Activated CD8-positive, alpha-beta T cell treated with anti-CD3 and anti-CD28 coated beads for 36 hours (primary cell): ENCODE results near the gene NUBP2. TPM values are rescaled to one million over a fixed set of nuclear protein-coding genes. Genes with fewer than 3 reads are reported as not detected.
A peak's percentile ranks its signal among the peaks of the same experiment; 100 is the strongest.

ENCODE experiments used
- ATAC-seq: fragments of 200-7000 bp; cut with Tn5 transposase; one replicate; pipeline ENCODE4 v1.10.0; 2021; ENCODE audit warnings: mild to moderate bottlenecking, moderate library complexity
- CTCF ChIA-PET: fragments of 350-600 bp; sonication (Branson Sonifier 250); formaldehyde crosslinking; loops from one replicate; lab custom pipeline; 2021; ENCODE audit warnings: antibody characterized with exemption; lab: Charles Lee
- POLR2A ChIA-PET: fragments of 350-600 bp; sonication (Branson Sonifier 250); formaldehyde crosslinking; loops from one replicate; lab custom pipeline; 2021; ENCODE audit warnings: antibody characterized with exemption; lab: Charles Lee
- DNase-seq: peaks from one replicate; pipeline ENCODE4 v3.0.0-alpha.2; 2020
- H3K27ac Mint-ChIP-seq: one replicate; pipeline ENCODE4 v1.8.0; 2021; ENCODE audit warnings: mild to moderate bottlenecking, mixed read lengths
- H3K27me3 Mint-ChIP-seq: one replicate; pipeline ENCODE4 v1.8.0; 2021; ENCODE audit warnings: mixed read lengths
- H3K36me3 Mint-ChIP-seq: one replicate; pipeline ENCODE4 v1.8.0; 2021; ENCODE audit warnings: low read depth, mixed read lengths
- H3K4me1 Mint-ChIP-seq: one replicate; pipeline ENCODE4 v1.8.0; 2021; ENCODE audit warnings: low read depth, mixed read lengths
- H3K4me3 Mint-ChIP-seq: one replicate; pipeline ENCODE4 v1.8.0; 2021; ENCODE audit warnings: mild to moderate bottlenecking, moderate library complexity, mixed read lengths
- H3K9me3 Mint-ChIP-seq: one replicate; pipeline ENCODE4 v1.8.0; 2021; ENCODE audit warnings: mixed read lengths
- CTCF ChIP-seq: fragments of 200-600 bp; IDR thresholded peaks from one replicate; pipeline ENCODE4 v1.8.0; 2022; ENCODE audit warnings: antibody characterized with exemption, mild to moderate bottlenecking
- intact Hi-C: fragments of 100-400 bp; cut with micrococcal nuclease; formaldehyde crosslinking; loops from one replicate; pipeline ENCODE4 v1.10.0; 2022
- microRNA-seq: library from miRNA; unstranded; fragments of <30 nt; microRNA quantifications from one replicate; pipeline ENCODE4 v1.2.0, GENCODE V29; 2022; ENCODE audit warnings: borderline microRNAs expressed, borderline replicate concordance
- total RNA-seq, 2 experiments: library from RNA; stranded (reverse); gene quantifications; one replicate each; pipeline ENCODE4 v1.2.3, GENCODE V29; 2021

Gene NUBP2
- total RNA-seq, 2 experiments from 2014 or later, result 43.5 to 45.0 TPM

GRCh38 chr16:1830213-1830612 lies 47.5 kb downstream of the NUBP2 start:
- H3K4me3 Mint-ChIP-seq, result no peak overlapping the region

DNA sequence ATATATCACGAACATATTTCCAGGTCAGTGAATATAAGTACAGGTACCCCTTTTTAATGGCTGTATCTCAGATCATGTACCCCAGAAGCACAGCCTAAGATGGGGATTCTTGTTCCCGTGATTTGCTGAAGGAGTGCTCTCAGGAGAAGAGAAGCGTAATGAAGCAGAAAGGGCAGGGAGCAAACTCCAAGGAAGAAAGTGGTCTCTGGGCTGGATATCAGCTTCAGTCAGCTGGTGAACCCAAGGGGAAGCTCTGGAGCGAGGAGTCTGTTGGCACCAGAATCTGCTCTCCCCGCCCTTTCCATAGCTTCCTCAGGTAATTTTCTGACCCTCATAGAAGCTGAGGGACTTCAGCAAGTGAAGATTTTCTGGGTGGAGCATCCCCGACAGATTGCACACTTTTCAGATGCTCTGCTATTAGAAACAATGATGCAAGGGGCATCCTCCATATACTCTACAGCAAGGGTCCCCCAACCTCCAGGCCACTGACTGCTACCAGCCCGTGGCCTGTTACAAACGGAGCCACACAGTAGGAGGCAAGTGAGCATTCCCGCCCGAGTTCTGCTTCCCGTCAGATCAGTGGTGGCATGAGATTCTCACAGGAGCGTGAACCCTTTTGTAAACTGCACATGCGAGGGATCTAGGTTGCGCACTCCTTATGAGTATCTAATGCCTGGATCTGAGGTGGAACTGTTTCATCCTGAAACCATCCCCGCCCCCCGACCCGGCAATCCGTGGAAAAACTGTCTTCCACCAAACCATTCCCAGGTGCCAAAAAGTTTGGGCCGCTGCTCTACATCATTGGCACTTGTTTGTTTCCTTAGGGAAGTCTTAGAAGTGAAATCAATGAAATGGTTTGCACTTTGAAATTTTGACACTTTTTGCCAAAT lies 48.7 kb downstream of the NUBP2 start:
- TF ChIP-seq CTCF, result no peak
- H3K4me3 Mint-ChIP-seq, result no peak overlapping the region
- peaks cover 4% of the 10 kb centered on the region for H3K36me3 Mint-ChIP-seq
- DNase-seq (no peak), ATAC-seq (no peak)
- CTCF ChIA-PET, result no interaction called here
- no peaks in the 10 kb centered on the region for H3K9me3 Mint-ChIP-seq
- no peaks in the 10 kb centered on the region for H3K27me3 Mint-ChIP-seq
- intact Hi-C loops, result no loop called here
- H3K27ac Mint-ChIP-seq, result no peak overlapping the region
- POLR2A ChIA-PET, result no interaction called here
- peaks cover 26% of the 10 kb centered on the region for H3K4me1 Mint-ChIP-seq

More at GRCh38 chr16:1830213-1830612, 47.5 kb downstream of the NUBP2 start:
- Mint-ChIP-seq H3K27me3 (no peaks in the 10 kb centered on the region), H3K36me3 (peaks cover 4% of the 10 kb centered on the region), H3K27ac (no peak overlapping the region), H3K9me3 (no peaks in the 10 kb centered on the region), H3K4me1 (peaks cover 32% of the 10 kb centered on the region)
- no peak for TF ChIP-seq CTCF
- ChIA-PET POLR2A (no interaction called here), CTCF (interaction anchor here (2.0 kb wide), 1 partner anchor 99 kb away, joined by 8 read pairs; no protein-coding TSS in a partner anchor)
- ATAC-seq (no peak), DNase-seq (no peak)
- intact Hi-C loops, result no loop called here

DNA sequence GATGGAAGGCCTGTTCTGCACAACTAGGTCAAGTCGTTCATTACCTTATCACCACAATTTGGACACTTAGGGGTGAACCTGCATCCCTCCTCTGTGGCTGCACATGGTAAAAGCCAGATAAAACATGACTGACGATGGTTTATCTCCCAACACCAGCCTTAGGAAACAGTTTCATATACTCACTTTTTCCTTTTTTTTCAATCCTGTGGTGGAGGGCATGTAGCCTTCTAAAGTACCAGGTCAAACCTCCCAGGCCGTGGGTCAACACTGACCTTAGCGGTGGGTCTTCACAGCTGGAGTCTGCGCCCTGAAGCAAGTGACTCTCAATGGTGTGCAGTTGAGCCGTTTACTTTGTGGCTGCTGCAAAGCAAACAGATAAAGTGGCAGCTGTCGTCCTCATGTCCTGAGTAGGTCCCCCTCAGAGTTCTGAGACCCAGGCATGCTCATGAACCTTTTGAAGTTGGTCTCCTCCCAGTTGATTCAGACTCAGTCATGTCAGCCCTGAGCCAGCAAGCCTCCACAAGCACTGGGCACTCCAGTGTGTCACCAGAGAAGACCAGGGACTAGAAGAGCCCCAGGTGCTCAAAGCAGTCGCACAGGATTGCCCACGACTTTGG lies 50.2 kb downstream of the NUBP2 start:
- peak; percentile 20 for ATAC-seq
- TF ChIP-seq CTCF, result no peak
- intact Hi-C loops, result no loop called here
- Mint-ChIP-seq H3K27me3 (no peaks in the 10 kb centered on the region), H3K27ac (no peak overlapping the region), H3K36me3 (peaks cover 2% of the 10 kb centered on the region), H3K9me3 (no peaks in the 10 kb centered on the region), H3K4me1 (peaks cover 22% of the 10 kb centered on the region), H3K4me3 (no peak overlapping the region)
- DNase-seq, result no peak
- CTCF ChIA-PET, result no interaction called here
- POLR2A ChIA-PET, result no interaction called here

DNA sequence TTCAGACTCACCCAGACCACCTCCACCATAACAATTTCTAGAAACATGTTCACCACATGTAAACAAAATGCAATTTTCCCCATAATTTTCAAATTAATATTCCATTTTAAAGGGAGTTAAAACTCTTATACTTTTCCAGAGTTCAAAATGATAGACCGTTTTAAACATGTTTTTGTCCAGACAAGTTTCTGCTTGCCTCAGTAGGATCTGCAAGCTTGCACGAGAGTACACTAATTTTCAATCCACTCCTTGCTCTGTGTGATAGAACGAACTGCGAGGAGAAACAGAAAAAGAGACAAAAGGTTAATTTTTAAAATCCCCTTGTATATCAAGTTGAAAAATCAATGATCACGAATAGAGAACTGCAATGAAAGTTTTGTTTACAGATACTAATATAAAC lies 51.3 kb downstream of the NUBP2 start:
- H3K27ac Mint-ChIP-seq, result no peak overlapping the region
- H3K36me3 Mint-ChIP-seq, result peaks cover 2% of the 10 kb centered on the region
- no peak for ATAC-seq
- peaks cover 12% of the 10 kb centered on the region for H3K4me1 Mint-ChIP-seq
- TF ChIP-seq CTCF, result no peak
- intact Hi-C loops, result no loop called here
- H3K27me3 Mint-ChIP-seq, result no peaks in the 10 kb centered on the region
- CTCF ChIA-PET, result interaction anchor here (0.9 kb wide), 1 partner anchor 9 kb away, joined by 3 read pairs; no protein-coding TSS in a partner anchor
- H3K9me3 Mint-ChIP-seq, result no peaks in the 10 kb centered on the region
- POLR2A ChIA-PET, result no interaction called here
- H3K4me3 Mint-ChIP-seq, result no peak overlapping the region
- no peak for DNase-seq

Small RNA genes lying within 50 kb of the gene (microRNA-seq; reads per million reads assigned to microRNA genes)
- gene MIR3177, result 2.7 reads per million

Other genes with a start within 250 kb of the NUBP2 start
- 10 to 100 TPM; 12.9 to 14.3 TPM for gene TMEM204, start 249.3 kb upstream of the NUBP2 start, total RNA-seq
- 10 to 100 TPM; 12.0 to 12.1 TPM for gene IFT140, start 170.9 kb upstream of the NUBP2 start, total RNA-seq
- 10 to 100 TPM; 15.1 to 15.7 TPM for gene CRAMP1, start 170.6 kb upstream of the NUBP2 start, total RNA-seq
- gene JPT2, start 104.7 kb upstream of the NUBP2 start, total RNA-seq, result 10 to 100 TPM; 61.5 to 62.2 TPM
- gene MAPK8IP3, start 76.8 kb upstream of the NUBP2 start, total RNA-seq, result 10 to 100 TPM; 58.4 to 65.1 TPM
- 10 to 100 TPM; 37.8 to 39.6 TPM for gene NME3, start 11.4 kb upstream of the NUBP2 start, total RNA-seq
- 10 to 100 TPM; 15.5 to 15.6 TPM for gene EME2, start 10.2 kb upstream of the NUBP2 start, total RNA-seq
- gene MRPS34, start 9.8 kb upstream of the NUBP2 start, total RNA-seq, result 100 to 1,000 TPM; 175 to 193 TPM
- gene SPSB3, start 389 bp upstream of the NUBP2 start, total RNA-seq, result 10 to 100 TPM; 14.4 to 15.2 TPM
- gene IGFALS, start 10.7 kb downstream of the NUBP2 start, total RNA-seq, result not detected
- 10 to 100 TPM; 32.0 to 35.7 TPM for gene HAGH, start 43.9 kb downstream of the NUBP2 start, total RNA-seq
- 10 to 100 TPM; 14.2 to 17.8 TPM for gene FAHD1, start 44.2 kb downstream of the NUBP2 start, total RNA-seq
- gene MEIOB, start 89.2 kb downstream of the NUBP2 start, total RNA-seq, result under 1 TPM; 0.34 to 0.40 TPM
- gene HS3ST6, start 135.5 kb downstream of the NUBP2 start, total RNA-seq, result not detected
- gene MSRB1, start 160.2 kb downstream of the NUBP2 start, total RNA-seq, result 10 to 100 TPM; 15.5 to 18.1 TPM
- not detected for gene RPL3L, start 171.7 kb downstream of the NUBP2 start, total RNA-seq
- 100 to 1,000 TPM; 126 to 129 TPM for gene NDUFB10, start 176.6 kb downstream of the NUBP2 start, total RNA-seq
- gene RPS2, start 181.9 kb downstream of the NUBP2 start, total RNA-seq, result 1,000 to 10,000 TPM; 5,572 to 5,598 TPM
- not detected for gene RNF151, start 183.9 kb downstream of the NUBP2 start, total RNA-seq
- gene TBL3, start 189.1 kb downstream of the NUBP2 start, total RNA-seq, result 10 to 100 TPM; 54.4 to 56.0 TPM
- under 1 TPM in 1 of 2 experiments, not detected in 1; 0.31 TPM for gene NOXO1, start 198.5 kb downstream of the NUBP2 start, total RNA-seq
- 10 to 100 TPM; 33.5 to 33.9 TPM for gene GFER, start 201.2 kb downstream of the NUBP2 start, total RNA-seq
- gene SYNGR3, start 207.0 kb downstream of the NUBP2 start, total RNA-seq, result 1 to 10 TPM; 5.4 to 7.2 TPM
- gene ZNF598, start 226.9 kb downstream of the NUBP2 start, total RNA-seq, result 10 to 100 TPM; 85.5 to 90.3 TPM
- gene NPW, start 236.8 kb downstream of the NUBP2 start, total RNA-seq, result 10 to 100 TPM; 24.3 to 28.3 TPM
- 1 to 10 TPM; 2.8 to 3.0 TPM for gene NHERF2, start 243.9 kb downstream of the NUBP2 start, total RNA-seq